ENCODE results near the gene KCNIP4.

KCNIP4 gene

DNA sequence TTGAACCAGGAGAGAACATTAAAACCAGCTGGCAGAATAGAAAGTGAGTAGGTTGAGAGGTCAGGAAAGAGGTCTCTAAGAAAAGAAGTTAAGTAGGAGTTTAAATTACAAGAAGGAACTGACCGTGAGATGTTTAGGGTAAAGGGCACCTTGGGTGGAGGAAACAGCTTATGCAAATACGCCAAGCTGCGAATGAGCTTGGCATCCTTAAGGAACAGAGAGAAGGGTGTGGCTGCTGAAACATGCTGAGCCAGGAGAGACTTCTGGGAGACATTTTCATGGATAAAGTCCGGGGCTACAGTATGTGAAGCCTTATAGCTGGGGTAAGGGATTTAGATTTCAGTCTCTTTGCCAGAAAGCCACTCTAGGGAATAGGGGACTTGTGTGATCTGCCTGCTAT, 249.1 kb downstream of the KCNIP4 start:
- DNase-seq (ENCODE audit: extremely low spot score): no peak
- ChIA-PET CTCF (no interaction called here), POLR2A (no interaction called here)
- TF ChIP-seq FOXK2 (IDR thresholded peaks at IDR 0.05) (no peak), NFRKB (IDR thresholded peaks at IDR 0.05) (no peak), BHLHE40 (IDR thresholded peaks at IDR 0.05; ENCODE audit: borderline replicate concordance) (no peak), L3MBTL2 (conservative IDR thresholded peaks at IDR 0.05) (no peak), SUZ12 (IDR thresholded peaks at IDR 0.05) (no peak), ELF4 (IDR thresholded peaks at IDR 0.05) (no peak), ARNT (IDR thresholded peaks at IDR 0.05) (no peak), TARDBP (IDR thresholded peaks at IDR 0.05) (no peak), SP1 (IDR thresholded peaks at IDR 0.05) (no peak), FOXA1 (IDR thresholded peaks at IDR 0.05) (no peak), FOXM1 (IDR thresholded peaks at IDR 0.05; ENCODE audit: borderline replicate concordance) (no peak)
- TF ChIP-seq, protein P1, sequence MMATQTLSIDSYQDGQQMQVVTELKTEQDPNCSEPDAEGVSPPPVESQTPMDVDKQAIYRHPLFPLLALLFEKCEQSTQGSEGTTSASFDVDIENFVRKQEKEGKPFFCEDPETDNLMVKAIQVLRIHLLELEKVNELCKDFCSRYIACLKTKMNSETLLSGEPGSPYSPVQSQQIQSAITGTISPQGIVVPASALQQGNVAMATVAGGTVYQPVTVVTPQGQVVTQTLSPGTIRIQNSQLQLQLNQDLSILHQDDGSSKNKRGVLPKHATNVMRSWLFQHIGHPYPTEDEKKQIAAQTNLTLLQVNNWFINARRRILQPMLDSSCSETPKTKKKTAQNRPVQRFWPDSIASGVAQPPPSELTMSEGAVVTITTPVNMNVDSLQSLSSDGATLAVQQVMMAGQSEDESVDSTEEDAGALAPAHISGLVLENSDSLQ (IDR thresholded peaks at IDR 0.05): no peak

DNA sequence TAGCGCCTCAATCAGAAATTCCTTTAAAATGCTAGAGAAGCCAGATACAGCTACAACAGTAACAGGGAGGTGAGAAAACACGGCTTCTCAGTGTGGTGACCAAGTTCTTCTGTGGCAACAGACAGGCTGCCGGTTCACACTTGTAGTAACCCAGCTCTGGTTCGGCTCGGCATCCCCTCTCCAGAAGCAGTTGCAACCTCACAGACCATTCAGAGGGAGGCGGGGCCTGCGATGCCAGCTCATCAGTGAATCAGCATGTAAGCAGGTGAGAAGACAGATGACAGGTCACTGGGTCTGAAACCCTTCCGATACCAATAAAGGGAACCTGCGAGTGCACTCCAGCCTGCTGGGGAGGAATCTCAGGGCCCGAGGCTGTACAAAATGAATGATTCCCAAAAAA, 251.0 kb downstream of the KCNIP4 start:
- no peak for TF ChIP-seq FOXA1 (IDR thresholded peaks at IDR 0.05)
- no peak for DNase-seq (ENCODE audit: extremely low spot score)
- CTCF ChIA-PET: no interaction called here
- POLR2A ChIA-PET: no interaction called here

DNA sequence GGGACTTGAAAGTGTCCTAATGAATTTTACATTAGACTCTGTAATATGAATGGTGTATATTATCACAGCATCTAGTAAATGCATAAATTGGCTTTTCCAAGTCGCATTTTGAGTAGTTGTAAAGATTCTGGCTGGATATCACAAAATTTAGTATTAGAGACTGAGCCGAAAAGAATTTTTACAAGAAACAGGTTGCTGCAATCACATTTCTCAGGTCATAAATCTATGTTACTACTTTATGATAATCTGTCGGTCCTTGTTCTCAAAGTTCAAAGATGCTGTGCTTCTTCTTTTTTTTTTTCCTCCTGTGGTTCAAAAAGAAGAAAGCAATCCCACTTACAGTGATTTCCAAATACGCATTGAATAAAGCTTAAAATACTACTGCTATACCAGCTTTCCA, 253.4 kb downstream of the KCNIP4 start:
- CTCF ChIA-PET: no interaction called here
- DNase-seq (ENCODE audit: extremely low spot score): no peak
- POLR2A ChIA-PET: no interaction called here
- TF ChIP-seq FOXM1 (IDR thresholded peaks at IDR 0.05; ENCODE audit: borderline replicate concordance): no peak
- no peak for TF ChIP-seq TARDBP (IDR thresholded peaks at IDR 0.05)
- TF ChIP-seq FOXK2 (IDR thresholded peaks at IDR 0.05): no peak
- TF ChIP-seq, protein P1 (IDR thresholded peaks at IDR 0.05): no peak
- TF ChIP-seq ELF4 (IDR thresholded peaks at IDR 0.05): no peak
- no peak for TF ChIP-seq BHLHE40 (IDR thresholded peaks at IDR 0.05; ENCODE audit: borderline replicate concordance)
- no peak for TF ChIP-seq FOXA1 (IDR thresholded peaks at IDR 0.05)
- no peak for TF ChIP-seq HDGF (IDR thresholded peaks at IDR 0.05; ENCODE audit: borderline replicate concordance)

DNA sequence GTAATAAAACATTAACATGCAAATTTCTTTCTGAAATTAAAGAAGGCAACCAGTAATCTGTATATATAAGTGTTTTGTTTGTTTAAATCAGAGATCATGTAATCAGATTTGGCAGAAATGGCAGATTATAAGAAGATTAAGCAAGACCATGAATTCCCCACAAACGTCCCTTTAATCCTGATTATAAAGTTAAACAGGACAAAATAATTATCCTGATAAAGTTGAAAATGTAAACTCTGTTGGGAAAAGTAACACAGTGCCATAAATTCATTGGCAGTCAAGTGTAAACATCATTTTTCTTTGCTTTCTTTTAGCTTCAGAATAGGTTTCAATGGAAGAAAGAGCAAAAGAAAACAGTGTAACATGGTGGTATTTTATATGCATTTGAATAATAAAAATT, 256.3 kb downstream of the KCNIP4 start:
- no peak for DNase-seq (ENCODE audit: extremely low spot score)
- ChIA-PET POLR2A (no interaction called here), CTCF (no interaction called here)
- TF ChIP-seq SUZ12 (IDR thresholded peaks at IDR 0.05) (no peak), LEF1 (IDR thresholded peaks at IDR 0.05; ENCODE audit: borderline replicate concordance) (no peak)

DNA sequence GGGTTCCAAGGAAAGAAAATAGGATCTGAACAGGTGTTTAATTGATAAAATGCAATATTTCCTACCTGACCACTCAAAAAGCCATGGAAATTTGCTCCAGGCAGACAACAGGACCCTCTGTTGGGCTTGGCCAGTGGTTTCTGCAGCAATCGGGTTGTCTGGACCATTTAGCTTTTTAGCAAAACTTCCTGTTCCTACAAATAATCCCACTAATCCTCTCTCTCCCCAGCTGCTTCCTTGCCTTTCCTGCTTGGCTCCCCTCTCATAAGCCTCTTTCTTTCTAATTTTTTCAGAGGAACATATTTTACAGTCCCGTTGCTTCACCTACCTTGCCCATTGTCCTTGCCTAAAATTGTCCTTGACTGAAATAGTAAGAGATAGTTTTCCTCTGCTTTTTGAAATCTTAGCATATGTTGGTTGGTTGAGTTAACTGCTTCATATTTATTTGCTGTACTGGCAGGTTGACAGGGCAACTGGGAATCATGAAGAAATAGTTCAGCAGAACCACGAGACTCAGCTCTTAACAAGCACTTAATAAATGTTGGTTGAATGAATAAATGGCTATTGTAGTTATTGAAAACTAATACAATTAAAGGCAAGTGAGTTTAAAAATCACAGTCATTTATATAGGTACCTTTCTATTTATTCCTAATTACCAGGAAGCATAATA, 259.8 kb downstream of the KCNIP4 start:
- TF ChIP-seq SP1 (IDR thresholded peaks at IDR 0.05) (no peak), LEF1 (IDR thresholded peaks at IDR 0.05; ENCODE audit: borderline replicate concordance) (no peak), TARDBP (IDR thresholded peaks at IDR 0.05) (no peak), HDGF (IDR thresholded peaks at IDR 0.05; ENCODE audit: borderline replicate concordance) (no peak), BHLHE40 (IDR thresholded peaks at IDR 0.05; ENCODE audit: borderline replicate concordance) (no peak), ARNT (IDR thresholded peaks at IDR 0.05) (no peak), NFRKB (IDR thresholded peaks at IDR 0.05) (no peak), FOXM1 (IDR thresholded peaks at IDR 0.05; ENCODE audit: borderline replicate concordance) (no peak), FOXA1 (IDR thresholded peaks at IDR 0.05) (no peak), ZNF384 (IDR thresholded peaks at IDR 0.05) (no peak), FOXK2 (IDR thresholded peaks at IDR 0.05) (no peak), CTBP1 (IDR thresholded peaks at IDR 0.05; ENCODE audit: borderline replicate concordance) (no peak), SUZ12 (IDR thresholded peaks at IDR 0.05) (no peak), L3MBTL2 (conservative IDR thresholded peaks at IDR 0.05) (no peak), ELF4 (IDR thresholded peaks at IDR 0.05) (no peak)
- TF ChIP-seq, protein P1 (IDR thresholded peaks at IDR 0.05): no peak
- POLR2A ChIA-PET: no interaction called here
- CTCF ChIA-PET: no interaction called here

DNA sequence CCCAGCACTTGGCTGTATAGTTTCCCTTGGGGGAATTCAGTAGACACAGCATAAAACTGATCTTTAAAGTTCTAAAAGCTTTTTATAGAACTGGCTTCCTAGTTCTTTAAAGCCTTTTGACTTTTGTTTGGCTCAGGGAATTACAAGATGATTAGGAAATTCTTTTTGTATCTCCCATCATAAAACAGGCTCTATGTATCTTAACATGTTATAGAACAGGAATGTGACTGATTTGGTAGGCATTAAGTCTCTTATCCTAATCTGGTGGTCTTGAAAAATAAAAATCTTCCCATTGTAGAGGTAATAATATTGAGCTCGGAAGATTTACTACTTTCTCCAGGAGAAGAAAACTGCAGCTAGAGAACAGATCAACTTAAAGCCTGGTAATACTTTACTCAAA, 262.7 kb downstream of the KCNIP4 start:
- DNase-seq (ENCODE audit: extremely low spot score): no peak
- TF ChIP-seq NFRKB (IDR thresholded peaks at IDR 0.05) (no peak), HDGF (IDR thresholded peaks at IDR 0.05; ENCODE audit: borderline replicate concordance) (no peak), LEF1 (IDR thresholded peaks at IDR 0.05; ENCODE audit: borderline replicate concordance) (no peak), ARNT (IDR thresholded peaks at IDR 0.05) (no peak), FOXM1 (IDR thresholded peaks at IDR 0.05; ENCODE audit: borderline replicate concordance) (no peak), TARDBP (IDR thresholded peaks at IDR 0.05) (no peak), FOXA1 (IDR thresholded peaks at IDR 0.05) (no peak), SUZ12 (IDR thresholded peaks at IDR 0.05) (no peak), ZNF384 (IDR thresholded peaks at IDR 0.05) (no peak), SP1 (IDR thresholded peaks at IDR 0.05) (no peak), FOXK2 (IDR thresholded peaks at IDR 0.05) (no peak), BHLHE40 (IDR thresholded peaks at IDR 0.05; ENCODE audit: borderline replicate concordance) (no peak), CTBP1 (IDR thresholded peaks at IDR 0.05; ENCODE audit: borderline replicate concordance) (no peak), L3MBTL2 (conservative IDR thresholded peaks at IDR 0.05) (no peak), ELF4 (IDR thresholded peaks at IDR 0.05) (no peak)
- TF ChIP-seq, protein P1 (IDR thresholded peaks at IDR 0.05): no peak
- POLR2A ChIA-PET: no interaction called here
- CTCF ChIA-PET: no interaction called here

More for the DNA sequence above, 259.8 kb downstream of the KCNIP4 start:
- DNase-seq (ENCODE audit: extremely low spot score): no peak

Data from HEK293T (cell line).